Putamen (tissue), 1 donor: ENCODE measurements around the gene MACROD2.
A peak's percentile ranks its signal among the peaks of the same experiment; 100 is the strongest.

Experiments used
- DNase-seq: peaks from one replicate; pipeline ENCODE4 v3.0.0-alpha.2; 2016; ENCODE audit warnings: low spot score

Gene MACROD2

DNA sequence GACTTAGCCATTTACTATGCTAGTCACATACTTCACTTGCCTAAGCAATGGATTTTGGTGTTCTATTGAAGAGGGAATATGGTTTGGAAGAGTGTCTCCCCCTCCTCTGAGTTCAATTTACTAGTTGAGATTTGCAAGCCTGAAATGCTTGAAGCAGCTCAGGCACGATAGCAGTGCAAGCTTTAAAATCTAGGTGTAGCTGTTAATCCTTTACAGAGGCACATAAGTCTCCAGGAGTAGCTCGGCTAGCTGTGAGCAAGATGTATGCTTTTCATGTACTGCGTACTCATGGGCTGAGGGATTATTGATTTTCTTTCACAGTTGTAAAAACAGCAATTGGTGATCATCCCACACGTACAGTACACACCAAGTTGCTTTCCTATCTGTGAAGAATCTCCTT lies 341.4 kb downstream of the MACROD2 start:
- DNase-seq: no peak

- peak; percentile 89 for DNase-seq
Measured at GRCh38 chr20:14337400-14338171, 342.3 kb downstream of the MACROD2 start, which contains the start of gene FLRT3. TSS of gene FLRT3 (minus strand) at chr20:14337612. CDS start at chr20:14327506, 10,106 bp downstream.

- no peak for DNase-seq
Measured at GRCh38 chr20:14341801-14342200, 346.5 kb downstream of the MACROD2 start.

GRCh38 chr20:14342918-14343317 lies 347.6 kb downstream of the MACROD2 start:
- no peak for DNase-seq

DNA sequence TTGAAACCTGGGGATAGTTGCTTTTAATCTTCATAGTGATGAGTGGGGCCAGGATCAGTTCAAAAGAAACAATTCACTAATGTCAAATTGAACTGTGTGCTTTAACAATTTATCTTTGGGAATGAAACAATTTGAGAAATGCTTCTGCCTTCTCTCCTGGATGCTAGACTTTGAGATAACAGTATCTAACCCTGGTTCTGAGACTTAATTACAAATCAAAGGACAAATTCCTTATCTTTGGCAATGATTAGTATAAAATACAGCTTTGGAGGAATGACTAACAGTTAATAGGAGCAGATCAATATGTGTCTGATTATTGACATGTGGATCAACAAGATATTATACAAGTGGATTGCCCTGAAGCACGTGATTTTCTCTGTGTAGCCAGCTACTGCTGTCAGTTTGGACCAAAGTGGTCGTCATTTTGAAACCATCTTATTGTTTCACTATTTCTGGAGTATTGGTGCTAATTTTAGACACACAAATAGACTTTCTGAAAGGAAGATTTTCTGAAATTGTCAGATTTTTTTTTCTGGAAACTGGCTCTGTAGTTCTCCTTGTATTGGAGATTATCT lies 348.3 kb downstream of the MACROD2 start:
- no peak for DNase-seq

- no peak for DNase-seq
Measured at GRCh38 chr20:14344746-14345145, 349.4 kb downstream of the MACROD2 start.

DNA sequence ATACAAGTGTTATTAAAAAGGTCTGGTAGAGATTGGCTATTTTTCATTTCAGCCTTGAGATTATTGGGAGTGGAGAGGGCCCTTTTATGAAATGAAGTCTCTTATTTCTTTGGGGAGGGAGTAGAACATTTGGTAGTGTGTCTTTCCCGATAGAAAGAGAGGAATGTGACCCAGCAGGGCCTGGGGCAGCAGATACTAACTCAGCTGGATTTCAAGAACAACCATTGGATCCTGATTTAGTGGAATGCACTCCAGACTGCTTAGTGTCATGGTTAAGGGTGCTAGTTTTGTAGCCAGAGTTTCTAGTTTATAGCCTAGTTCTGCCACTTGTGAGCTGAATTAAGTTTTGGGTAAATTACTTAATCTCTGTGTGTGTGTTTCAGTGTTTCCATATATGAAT lies 360.5 kb downstream of the MACROD2 start:
- DNase-seq: no peak

DNA sequence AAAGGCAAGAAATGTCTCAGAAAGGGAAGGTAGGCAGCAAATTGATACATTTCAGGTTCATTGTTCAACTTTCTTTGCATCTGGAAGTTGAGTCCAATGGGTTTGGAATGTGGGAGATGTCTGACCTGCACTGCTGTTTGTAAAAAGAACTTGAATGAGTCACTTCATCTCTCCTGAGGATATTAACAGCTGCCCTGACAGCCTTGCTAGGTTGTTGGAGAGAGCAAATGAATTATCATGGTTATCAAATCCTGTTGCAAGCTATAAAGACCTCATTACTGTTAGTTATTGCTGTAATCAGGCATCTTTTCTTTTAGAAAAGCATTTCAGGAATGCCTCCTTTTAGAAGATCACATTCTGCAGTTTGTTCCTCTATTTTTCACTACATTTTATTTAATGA lies 365.1 kb downstream of the MACROD2 start:
- DNase-seq: no peak

GRCh38 chr20:14361509-14362345 lies 366.4 kb downstream of the MACROD2 start:
- no peak for DNase-seq

DNA sequence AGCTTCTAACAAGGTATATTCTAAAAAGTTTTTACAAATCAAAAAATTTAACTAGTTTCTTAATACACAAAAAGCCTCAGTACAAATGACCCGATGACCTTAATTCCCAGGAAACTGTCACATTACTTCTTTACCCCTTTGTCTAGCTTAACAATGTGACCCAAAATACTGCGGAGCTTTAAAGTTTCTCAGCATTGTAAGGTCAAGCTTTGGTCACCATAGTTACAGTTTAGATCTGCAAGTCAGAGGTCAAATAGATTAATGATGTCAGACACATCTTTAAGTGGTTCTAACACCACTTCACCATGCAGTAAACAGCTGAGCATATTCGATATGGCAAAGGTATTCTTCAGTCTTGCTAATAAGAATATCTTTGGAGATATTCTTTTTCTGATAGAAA lies 378.9 kb downstream of the MACROD2 start:
- no peak for DNase-seq

DNA sequence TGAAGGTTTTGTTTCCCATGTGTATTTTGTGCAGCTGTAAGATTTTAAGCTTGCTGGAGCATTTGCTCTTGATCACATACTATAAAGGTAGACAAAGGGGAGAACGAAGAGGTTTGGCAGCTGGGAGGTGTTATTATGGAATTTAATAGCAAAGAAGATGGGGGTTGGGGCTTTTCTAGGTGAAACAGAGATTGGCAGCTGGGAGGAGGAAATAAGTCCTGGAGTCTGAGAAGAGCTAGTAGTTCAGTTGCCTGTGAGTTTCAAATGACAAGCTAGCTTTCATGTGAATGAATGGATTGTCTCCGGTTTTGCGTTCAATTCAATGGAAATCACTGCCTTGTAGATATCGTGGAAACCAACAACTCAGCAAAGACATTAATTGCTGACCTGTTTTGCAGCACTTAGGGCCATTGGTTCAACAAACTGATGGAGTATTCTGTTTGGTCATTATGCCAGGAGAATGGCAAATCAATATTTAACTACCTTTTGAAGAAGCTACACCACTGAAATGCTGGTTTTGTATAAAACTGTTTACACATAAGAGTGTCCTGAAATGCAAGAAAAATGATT lies 380.2 kb downstream of the MACROD2 start:
- DNase-seq: peak; percentile 39

- DNase-seq: no peak
Measured at GRCh38 chr20:14378326-14378725, 383.0 kb downstream of the MACROD2 start.

DNA sequence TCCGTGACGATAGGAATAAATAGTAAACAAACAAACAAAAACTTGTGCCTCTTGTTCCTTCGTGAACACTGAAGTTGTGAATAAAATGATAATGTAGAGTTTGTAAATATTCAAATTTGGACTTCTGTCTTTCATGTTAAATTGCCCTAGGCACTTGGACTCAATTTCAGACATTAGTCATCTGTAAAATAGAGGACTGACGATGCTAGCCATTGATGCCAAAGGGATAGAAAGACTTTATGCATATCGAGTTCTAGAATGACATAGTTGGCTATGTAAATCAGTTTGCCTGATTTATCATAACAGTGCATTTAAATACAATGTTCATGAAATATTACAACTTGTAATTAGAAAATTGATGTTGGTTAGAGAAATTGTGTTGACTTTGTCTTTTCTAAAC lies 388.0 kb downstream of the MACROD2 start:
- no peak for DNase-seq

DNA sequence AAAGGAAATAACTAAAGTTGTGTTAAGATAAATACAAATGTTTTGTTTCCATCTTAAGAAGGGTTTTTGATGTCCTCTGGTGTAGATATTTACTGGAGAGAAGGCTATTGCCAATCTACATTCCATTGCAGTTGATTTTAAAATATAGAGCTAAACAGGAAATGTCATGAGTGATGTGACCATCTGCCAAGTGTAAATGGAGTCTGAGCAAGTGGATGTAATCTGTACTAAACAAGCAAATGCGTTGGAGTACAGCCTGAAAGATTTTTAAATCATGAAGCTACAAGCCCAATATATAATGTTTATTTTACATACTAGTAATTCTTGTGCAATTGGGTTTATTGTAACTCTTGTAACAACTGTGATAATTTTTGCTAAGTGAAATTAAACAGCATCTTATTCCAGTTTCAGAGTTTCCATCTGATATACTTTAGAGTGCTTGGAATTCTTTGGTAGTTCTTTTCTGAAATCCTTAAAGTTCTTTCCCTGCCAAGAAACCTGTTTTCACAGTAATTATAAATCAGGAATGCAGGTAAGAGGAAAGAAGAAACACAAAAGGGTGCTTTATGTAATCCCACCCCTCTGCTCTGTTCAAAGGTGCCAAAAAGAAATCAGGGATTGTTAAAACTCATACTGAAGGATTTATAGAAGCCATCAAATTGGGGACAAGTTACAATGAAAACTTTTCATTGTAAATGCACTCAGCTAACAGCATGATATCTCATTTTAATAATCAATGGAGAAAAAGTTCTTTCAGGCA lies 389.3 kb downstream of the MACROD2 start:
- DNase-seq: no peak

GRCh38 chr20:14385176-14385740 lies 389.9 kb downstream of the MACROD2 start:
- no peak for DNase-seq

DNA sequence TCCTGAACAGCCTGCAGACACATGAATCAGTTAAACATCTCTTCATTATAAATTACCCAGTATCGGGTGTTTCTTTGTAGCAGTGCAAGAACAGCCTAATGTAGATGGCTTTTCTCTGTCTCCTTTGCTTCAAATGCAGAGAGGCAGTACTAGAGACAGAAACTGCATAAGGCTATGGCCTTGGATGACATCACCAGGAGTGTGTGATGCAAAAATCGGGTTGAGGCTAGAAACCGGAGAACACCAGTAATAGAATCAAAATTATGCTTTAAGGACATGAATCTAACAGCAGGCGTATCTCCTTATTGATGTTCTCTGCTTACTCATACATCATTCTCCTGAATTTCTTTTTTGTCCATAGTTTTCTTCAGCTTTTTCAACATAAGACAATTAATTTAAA lies 391.4 kb downstream of the MACROD2 start:
- DNase-seq: no peak

DNA sequence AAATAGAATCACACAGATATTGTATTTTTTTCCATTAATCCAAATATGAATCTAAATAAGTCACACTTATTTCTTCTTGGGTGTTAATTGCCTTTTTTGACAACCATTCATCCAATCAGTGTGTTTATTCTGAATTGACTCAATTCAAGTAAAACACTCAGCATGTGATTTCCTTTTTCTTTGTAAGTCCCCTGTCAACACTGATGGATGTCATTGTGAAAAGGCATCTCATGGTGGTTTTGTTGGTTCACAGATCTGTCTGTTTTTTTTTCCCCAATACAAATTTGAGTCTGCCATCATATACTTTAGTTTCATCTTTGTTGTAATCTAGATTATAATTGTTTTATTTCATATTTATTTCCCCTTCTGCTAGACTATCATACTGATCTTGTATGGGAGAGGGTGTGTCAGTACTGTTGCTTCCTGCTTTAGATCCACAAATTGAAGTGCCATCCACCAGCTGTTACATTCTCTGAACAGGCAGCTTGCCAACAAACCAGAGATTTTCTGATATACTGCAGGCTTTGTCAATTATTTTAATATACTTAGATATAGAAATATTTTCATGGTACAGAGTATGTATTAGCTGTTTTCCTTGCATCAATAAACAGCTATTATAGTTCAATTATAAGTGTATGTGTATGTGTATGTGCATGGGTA lies 406.3 kb downstream of the MACROD2 start:
- DNase-seq: no peak

GRCh38 chr20:14404515-14404914 lies 409.2 kb downstream of the MACROD2 start:
- DNase-seq: no peak

DNA sequence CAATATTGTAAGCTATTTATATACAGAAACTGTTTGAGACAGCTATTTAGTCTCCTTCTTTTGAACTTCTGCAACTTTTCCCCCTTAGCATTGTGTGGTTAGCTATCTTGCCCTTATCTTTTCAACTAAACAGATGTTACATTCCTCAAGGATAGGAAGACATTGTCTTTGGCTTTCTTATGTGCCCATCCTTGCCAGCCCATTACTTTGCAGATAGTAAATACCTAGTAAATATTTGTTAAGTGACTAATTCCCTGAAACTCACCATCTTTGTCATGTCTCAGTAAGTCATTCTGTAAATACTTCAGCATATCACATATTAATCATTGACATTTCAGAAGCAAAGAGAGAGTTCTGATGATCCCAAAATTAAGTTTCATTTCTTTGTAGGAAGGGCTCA lies 411.2 kb downstream of the MACROD2 start:
- no peak for DNase-seq

DNA sequence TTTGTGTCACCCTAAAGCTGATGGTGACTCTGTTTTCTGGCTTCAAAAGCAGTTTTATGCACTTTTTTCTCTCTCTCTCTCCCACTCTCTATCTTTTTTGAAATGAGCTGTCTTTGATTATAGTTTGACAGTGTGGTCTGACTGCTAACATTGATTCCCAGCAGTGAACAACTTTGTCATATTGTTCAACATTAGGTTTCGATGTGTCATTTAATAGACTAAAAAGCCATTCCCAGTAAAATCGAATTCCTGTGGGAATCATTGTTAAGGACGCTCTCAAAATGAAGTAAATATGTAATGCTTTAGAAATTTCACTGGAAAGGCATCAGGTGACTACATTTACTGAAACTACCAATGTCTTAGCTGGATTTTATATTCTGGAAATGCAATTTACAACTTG lies 412.0 kb downstream of the MACROD2 start:
- no peak for DNase-seq
